Measurements from ENCODE around the gene CXCL1.

- no peak for TF ChIP-seq CTCF (IDR thresholded peaks at IDR 0.05)
- no peak for TF ChIP-seq POLR2A (IDR thresholded peaks at IDR 0.05)
Observed at GRCh38 chr4:73891326-73891725, 22.1 kb downstream of the CXCL1 start.
